Activated CD4-positive, alpha-beta memory T cell treated with anti-CD3 and anti-CD28 coated beads, Interleukin-2, amount 10 ng/mL, durations not matched to agents 7 days and 5 days (primary cell): ENCODE results near the gene NPR2. TPM values are rescaled to one million over a fixed set of nuclear protein-coding genes. Genes with fewer than 3 reads are reported as not detected.

Experiments
- CTCF ChIA-PET: fragments of 350-600 bp; sonication (Branson Sonifier 250); formaldehyde crosslinking; loops from one replicate; lab custom pipeline; 2021; ENCODE audit warnings: antibody characterized with exemption, inconsistent platforms; lab: Charles Lee
- POLR2A ChIA-PET: fragments of 350-600 bp; sonication (Branson Sonifier 250); formaldehyde crosslinking; loops from one replicate; lab custom pipeline; 2021; ENCODE audit warnings: antibody characterized with exemption; lab: Charles Lee
- DNase-seq: peaks from one replicate; pipeline ENCODE4 v3.0.0-alpha.2; 2020
- H3K27ac Mint-ChIP-seq: one replicate; pipeline ENCODE4 v1.8.0; 2021; ENCODE audit warnings: mild to moderate bottlenecking, mixed read lengths
- H3K27me3 Mint-ChIP-seq: one replicate; pipeline ENCODE4 v1.8.0; 2021; ENCODE audit warnings: mixed read lengths
- H3K36me3 Mint-ChIP-seq: one replicate; pipeline ENCODE4 v1.8.0; 2021; ENCODE audit warnings: low read depth, mixed read lengths
- H3K4me1 Mint-ChIP-seq: one replicate; pipeline ENCODE4 v1.8.0; 2021; ENCODE audit warnings: mixed read lengths
- H3K4me3 Mint-ChIP-seq: one replicate; pipeline ENCODE4 v1.8.0; 2021; ENCODE audit warnings: mild to moderate bottlenecking, mixed read lengths
- H3K9me3 Mint-ChIP-seq: one replicate; pipeline ENCODE4 v1.8.0; 2021; ENCODE audit warnings: mixed read lengths
- total RNA-seq, 2 experiments: library from RNA; stranded (reverse); gene quantifications; one replicate each; pipeline ENCODE4 v1.2.3, GENCODE V29; 2021

Gene NPR2
- total RNA-seq, 2 experiments from 2014 or later: 7.7 to 8.5 TPM

GRCh38 chr9:35754264-35754663 is 37.1 kb upstream of the NPR2 start, which contains the start of gene MSMP:
TSS of gene MSMP (minus strand) at chr9:35754276. CDS start at chr9:35754129, 147 bp downstream.
- DNase-seq: no peak
- peaks cover 48% of the 10 kb centered on the region for H3K4me1 Mint-ChIP-seq
- CTCF ChIA-PET: interaction anchor here (0.6 kb wide), 2 partner anchors 12 to 166 kb away, joined by 3 read pairs; no protein-coding TSS in a partner anchor
- no peaks in the 10 kb centered on the region for H3K27me3 Mint-ChIP-seq
- POLR2A ChIA-PET: interaction anchor here (1.0 kb wide), 1 partner anchor 96 kb away, joined by 3 read pairs; no protein-coding TSS in a partner anchor
- no peaks in the 10 kb centered on the region for H3K9me3 Mint-ChIP-seq
- H3K4me3 Mint-ChIP-seq: no peak within 1 kb of the TSS
- H3K36me3 Mint-ChIP-seq: peaks cover 36% of the 10 kb centered on the region
- H3K27ac Mint-ChIP-seq: no peak within 1 kb of the TSS

DNA sequence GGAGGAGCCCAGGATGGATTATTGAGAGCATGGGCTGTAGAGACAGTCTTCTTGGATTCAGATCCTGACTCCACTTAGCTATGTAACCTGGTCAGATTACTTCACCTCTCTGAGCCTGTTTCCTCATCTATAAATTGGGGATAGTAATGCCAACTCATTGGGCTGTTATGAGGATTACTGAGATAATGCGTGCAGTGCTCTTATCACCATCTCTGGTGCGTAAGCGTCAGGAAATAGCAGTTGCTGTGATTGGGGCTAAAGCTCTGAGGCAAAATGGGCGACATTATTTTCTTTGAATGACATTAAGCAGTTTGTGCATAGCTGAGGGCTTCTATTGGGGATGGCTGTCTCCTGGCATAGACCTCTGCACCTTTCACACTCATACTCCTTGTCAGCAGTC is 36.3 kb upstream of the NPR2 start:
- no peak for DNase-seq
- no peaks in the 10 kb centered on the region for H3K27me3 Mint-ChIP-seq
- H3K4me1 Mint-ChIP-seq: peaks cover 49% of the 10 kb centered on the region
- H3K4me3 Mint-ChIP-seq: no peak overlapping the region
- ChIA-PET POLR2A (interaction anchor here (1.9 kb wide), 1 partner anchor 27 kb away, joined by 4 read pairs; no protein-coding TSS in a partner anchor), CTCF (interaction anchor here (0.6 to 2.4 kb wide), 5 partner anchors 8 to 167 kb away, joined by 3 to 28 read pairs (median 8); no protein-coding TSS in a partner anchor)
- no peaks in the 10 kb centered on the region for H3K9me3 Mint-ChIP-seq
- H3K36me3 Mint-ChIP-seq: peaks cover 33% of the 10 kb centered on the region
- no peak overlapping the region for H3K27ac Mint-ChIP-seq

GRCh38 chr9:35756275-35757225 is 34.8 kb upstream of the NPR2 start:
- H3K36me3 Mint-ChIP-seq: peaks cover 27% of the 10 kb centered on the region

GRCh38 chr9:35757226-35757891 is 34.0 kb upstream of the NPR2 start:
- CTCF ChIA-PET: interaction anchor here (0.6 to 2.4 kb wide), 24 partner anchors 10 to 662 kb away, joined by 3 to 28 read pairs (median 4); partner anchors contain the start of genes ARHGEF39, CCDC107, CREB3 and RMRP
- Mint-ChIP-seq H3K4me3 (peak overlapping the region; percentile 90), H3K36me3 (peaks cover 22% of the 10 kb centered on the region), H3K4me1 (peaks cover 40% of the 10 kb centered on the region), H3K27me3 (no peaks in the 10 kb centered on the region), H3K27ac (peak overlapping the region; percentile 89), H3K9me3 (no peaks in the 10 kb centered on the region)
- POLR2A ChIA-PET: interaction anchor here (1.1 to 1.8 kb wide), 7 partner anchors 9 to 96 kb away, joined by 3 to 11 read pairs (median 3); partner anchors contain the start of genes CREB3, GBA2, RGP1 and SPAG8
- DNase-seq: peak; percentile 33

More at GRCh38 chr9:35756275-35757225, 34.8 kb upstream of the NPR2 start:
- Mint-ChIP-seq H3K9me3 (no peaks in the 10 kb centered on the region), H3K4me1 (peaks cover 42% of the 10 kb centered on the region), H3K27me3 (no peaks in the 10 kb centered on the region), H3K27ac (peak overlapping the region; percentile 90), H3K4me3 (peak overlapping the region; percentile 90)
- ChIA-PET CTCF (interaction anchor here (0.6 to 2.4 kb wide), 29 partner anchors 10 to 661 kb away, joined by 3 to 28 read pairs (median 4); partner anchors contain the start of genes ARHGEF39, CCDC107, CREB3 and RMRP), POLR2A (interaction anchor here (0.8 to 1.9 kb wide), 11 partner anchors 8 to 434 kb away, joined by 3 to 11 read pairs (median 3); partner anchors contain the start of genes CLTA, CREB3, GBA2 and RGP1)
- DNase-seq: peak; percentile 84

- Mint-ChIP-seq H3K9me3 (no peaks in the 10 kb centered on the region), H3K4me3 (peak overlapping the region; percentile 90), H3K36me3 (peaks cover 16% of the 10 kb centered on the region), H3K4me1 (peaks cover 40% of the 10 kb centered on the region), H3K27me3 (no peaks in the 10 kb centered on the region), H3K27ac (peak overlapping the region; percentile 55)
- POLR2A ChIA-PET: interaction anchor here (1.5 kb wide), 1 partner anchor 10 kb away, joined by 6 read pairs; no protein-coding TSS in a partner anchor
- CTCF ChIA-PET: interaction anchor here (1.2 to 1.8 kb wide), 2 partner anchors 154 to 250 kb away, joined by 3 to 7 read pairs; no protein-coding TSS in a partner anchor
- no peak for DNase-seq
Observed at GRCh38 chr9:35757892-35758275, 33.5 kb upstream of the NPR2 start.

GRCh38 chr9:35758475-35759050 is 32.8 kb upstream of the NPR2 start:
- no peaks in the 10 kb centered on the region for H3K27me3 Mint-ChIP-seq
- no peaks in the 10 kb centered on the region for H3K9me3 Mint-ChIP-seq
- H3K4me1 Mint-ChIP-seq: peaks cover 40% of the 10 kb centered on the region
- peak overlapping the region; percentile 90 for H3K4me3 Mint-ChIP-seq
- peaks cover 11% of the 10 kb centered on the region for H3K36me3 Mint-ChIP-seq
- ChIA-PET POLR2A (interaction anchor here (0.9 to 1.5 kb wide), 2 partner anchors 11 to 67 kb away, joined by 3 to 6 read pairs; no protein-coding TSS in a partner anchor), CTCF (interaction anchor here (1.2 to 1.8 kb wide), 3 partner anchors 9 to 249 kb away, joined by 3 to 7 read pairs (median 4); partner anchors contain the start of gene RGP1)
- H3K27ac Mint-ChIP-seq: peak overlapping the region; percentile 0
- no peak for DNase-seq

DNA sequence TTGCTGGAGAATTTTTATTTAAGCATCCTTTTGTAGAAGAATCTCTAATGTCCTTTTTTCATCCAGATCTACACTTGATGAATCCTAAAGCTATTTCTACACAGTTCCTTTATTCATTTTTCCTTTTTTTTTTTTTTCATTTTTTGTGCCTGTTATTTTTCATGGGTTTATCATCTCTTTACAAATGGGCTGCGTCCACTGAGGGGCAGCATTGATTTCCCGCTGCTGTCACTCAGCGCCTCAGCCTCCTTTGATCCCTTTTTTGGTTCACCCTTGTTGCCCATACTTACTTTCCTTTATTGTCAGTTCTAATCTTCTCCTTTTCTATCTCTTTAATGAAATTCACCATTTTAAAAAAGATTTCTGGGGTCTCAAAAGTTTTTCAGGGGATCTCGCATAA is 31.6 kb upstream of the NPR2 start:
- no peak for DNase-seq
- no peak overlapping the region for H3K27ac Mint-ChIP-seq
- H3K27me3 Mint-ChIP-seq: no peaks in the 10 kb centered on the region
- CTCF ChIA-PET: interaction anchor here (0.6 to 1.8 kb wide), 3 partner anchors 10 to 156 kb away, joined by 3 to 7 read pairs (median 4); partner anchors contain the start of gene RGP1
- POLR2A ChIA-PET: interaction anchor here (1.5 to 2.9 kb wide), 2 partner anchors 11 to 12 kb away, joined by 5 to 18 read pairs; partner anchors contain the start of genes GBA2 and RGP1
- no peaks in the 10 kb centered on the region for H3K9me3 Mint-ChIP-seq
- peaks cover 40% of the 10 kb centered on the region for H3K4me1 Mint-ChIP-seq
- H3K4me3 Mint-ChIP-seq: no peak overlapping the region
- H3K36me3 Mint-ChIP-seq: peaks cover 7% of the 10 kb centered on the region

DNA sequence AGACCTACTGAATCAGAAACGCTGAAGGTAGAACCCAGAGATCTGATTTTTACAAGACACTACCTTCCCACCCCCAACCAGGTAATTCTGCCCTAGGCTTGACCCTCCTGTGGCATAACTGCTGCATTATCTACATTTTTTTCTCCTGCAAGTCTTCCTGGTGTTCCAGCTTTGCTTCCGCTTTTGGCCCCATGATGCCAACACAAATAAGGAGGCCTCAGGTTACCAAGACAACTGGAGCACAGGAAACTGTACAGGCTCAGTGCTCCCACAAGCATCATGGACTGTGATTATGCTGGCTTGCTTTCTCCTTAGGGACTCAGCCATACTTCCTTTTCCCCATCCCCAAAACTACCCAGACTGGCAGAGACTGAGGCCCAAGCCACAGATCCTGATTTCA is 30.7 kb upstream of the NPR2 start:
- Mint-ChIP-seq H3K27me3 (no peaks in the 10 kb centered on the region), H3K4me1 (peaks cover 40% of the 10 kb centered on the region), H3K4me3 (no peak overlapping the region), H3K9me3 (no peaks in the 10 kb centered on the region), H3K27ac (no peak overlapping the region), H3K36me3 (peaks cover 7% of the 10 kb centered on the region)
- ChIA-PET CTCF (interaction anchor here (0.8 to 1.5 kb wide), 2 partner anchors 24 to 32 kb away, joined by 3 read pairs; no protein-coding TSS in a partner anchor), POLR2A (interaction anchor here (1.5 to 2.9 kb wide), 2 partner anchors 11 to 12 kb away, joined by 5 to 18 read pairs; partner anchors contain the start of genes GBA2 and RGP1)
- no peak for DNase-seq

- Mint-ChIP-seq H3K36me3 (no peaks in the 10 kb centered on the region), H3K4me3 (no peak overlapping the region), H3K9me3 (no peaks in the 10 kb centered on the region), H3K27ac (no peak overlapping the region), H3K27me3 (no peaks in the 10 kb centered on the region), H3K4me1 (peaks cover 22% of the 10 kb centered on the region)
- ChIA-PET POLR2A (no interaction called here), CTCF (interaction anchor here (0.6 to 0.8 kb wide), 2 partner anchors 15 to 33 kb away, joined by 3 read pairs; no protein-coding TSS in a partner anchor)
- no peak for DNase-seq
Observed at GRCh38 chr9:35763181-35763580, 28.2 kb upstream of the NPR2 start.

- no peaks in the 10 kb centered on the region for H3K27me3 Mint-ChIP-seq
- H3K4me3 Mint-ChIP-seq: no peak overlapping the region
- no peak overlapping the region for H3K27ac Mint-ChIP-seq
- H3K9me3 Mint-ChIP-seq: no peaks in the 10 kb centered on the region
- ChIA-PET POLR2A (no interaction called here), CTCF (interaction anchor here (0.8 to 1.2 kb wide), 2 partner anchors 9 to 67 kb away, joined by 3 read pairs; no protein-coding TSS in a partner anchor)
- H3K4me1 Mint-ChIP-seq: peaks cover 16% of the 10 kb centered on the region
- H3K36me3 Mint-ChIP-seq: no peaks in the 10 kb centered on the region
- no peak for DNase-seq
Observed at GRCh38 chr9:35763803-35764202, 27.6 kb upstream of the NPR2 start.

GRCh38 chr9:35766997-35767396 is 24.4 kb upstream of the NPR2 start:
- DNase-seq: no peak
- no peaks in the 10 kb centered on the region for H3K9me3 Mint-ChIP-seq
- no peak overlapping the region for H3K27ac Mint-ChIP-seq
- no peak overlapping the region for H3K4me3 Mint-ChIP-seq
- no peaks in the 10 kb centered on the region for H3K4me1 Mint-ChIP-seq
- ChIA-PET CTCF (no interaction called here), POLR2A (no interaction called here)
- H3K36me3 Mint-ChIP-seq: no peaks in the 10 kb centered on the region
- H3K27me3 Mint-ChIP-seq: no peaks in the 10 kb centered on the region
